Upper lobe of left lung (tissue), 6 donors: ENCODE results near the gene STIM2. TPM values are rescaled to one million over a fixed set of nuclear protein-coding genes. Genes with fewer than 3 reads are reported as not detected.

ENCODE experiments used
- ATAC-seq, 2 donors: fragments of 200-7000 bp; cut with Tn5 transposase; one replicate each; pipeline ENCODE4 v1.9.1; 2022; ENCODE audit warnings: mild to moderate bottlenecking in 2 of 2, moderate library complexity in 2 of 2; ENCODE audit not compliant: low FRiP score in 2 of 2
- DNase-seq, 2 donors: peaks; one replicate each; pipeline ENCODE4 v3.0.0-alpha.2; 2019 to 2020
- H3K27ac ChIP-seq, 4 donors: fragments of 200-600 bp; sonication (generic); one replicate each; pipeline ENCODE4 v1.5.1; 2016 to 2019
- H3K27me3 ChIP-seq, 4 donors: fragments of 200-600 bp; sonication (generic); one replicate each; pipeline ENCODE4 v1.5.1; 2017 to 2019
- H3K36me3 ChIP-seq, 4 donors: fragments of 200-600 bp; sonication (generic); one replicate each; pipeline ENCODE4 v1.5.1; 2016 to 2019
- H3K4me1 ChIP-seq, 4 donors: fragments of 200-600 bp; sonication (generic); one replicate each; pipeline ENCODE4 v1.5.1; 2018 to 2019
- H3K4me3 ChIP-seq, 4 donors: fragments of 200-600 bp; sonication (generic); one replicate each; pipeline ENCODE4 v1.5.1; 2017 to 2019; ENCODE audit warnings: mild to moderate bottlenecking in 2 of 4, moderate library complexity in 1 of 4
- H3K9me3 ChIP-seq, 4 donors: fragments of 200-600 bp; sonication (generic); one replicate each; pipeline ENCODE4 v1.5.1; 2018 to 2019
- EP300 ChIP-seq, 4 donors: sonication (generic); formaldehyde crosslinking; IDR thresholded peaks; one replicate each; pipeline ENCODE4 v1.5.1; 2017; ENCODE audit warnings: antibody characterized with exemption in 4 of 4, control low read depth in 2 of 4
- POLR2A ChIP-seq, 4 donors: fragments of 450-650 bp; IDR thresholded peaks; one replicate each; pipeline ENCODE4 v1.5.1; 2016 to 2017; ENCODE audit warnings: antibody characterized with exemption in 4 of 4, mild to moderate bottlenecking in 2 of 4
- POLR2AphosphoS5 ChIP-seq, 2 donors: sonication (generic); formaldehyde crosslinking; IDR thresholded peaks; one replicate each; pipeline ENCODE4 v1.5.1; 2017; ENCODE audit warnings: antibody characterized with exemption in 2 of 2
- WGBS, 2 donors: methylation state at CpG; one replicate each; pipeline ENCODE4 v1.1.5; 2017 to 2018; 5-methylcytosine and 5-hydroxymethylcytosine counted together
- total RNA-seq, 6 donors: library from RNA; depleted of rRNA in 4 of 6; stranded (reverse); fragments of >200 nt in 4 of 6; gene quantifications; one replicate each; pipeline versions ENCODE4 v1.1.0 to v1.2.1, GENCODE V29; 2016 to 2021
- TF ChIP-seq, protein P1 (sequence below), 6 experiments: fragments of 450-650 bp in 4 of 6; fragments of 200-600 bp in 2 of 6; sonication (generic) in 2 of 6; IDR thresholded peaks; one replicate each; pipeline ENCODE4 v1.5.1; 2016 to 2019; ENCODE audit warnings: antibody characterized with exemption in 6 of 6
- donor health status: DM: no; HTN: no; CAD: no; lungs with moderate emphysema.
- donor health status: DM: no; HTN: yes; CAD: no; lungs with severe emphysema.

STIM2 gene
- total RNA-seq, 6 donors from 2014 or later: 21.6 to 54.3 (median 37.8) TPM

GRCh38 chr4:26863512-26863911 lies 2.9 kb downstream of the STIM2 start:
- peak overlapping the region in 1 of 4 donors; percentile 96 for H3K27ac ChIP-seq
- TF ChIP-seq EP300 (IDR thresholded peaks at IDR 0.05): no peak
- no peak for TF ChIP-seq POLR2AphosphoS5 (IDR thresholded peaks at IDR 0.05)
- no peak for TF ChIP-seq POLR2A (IDR thresholded peaks at IDR 0.05)
- TF ChIP-seq, protein P1, sequence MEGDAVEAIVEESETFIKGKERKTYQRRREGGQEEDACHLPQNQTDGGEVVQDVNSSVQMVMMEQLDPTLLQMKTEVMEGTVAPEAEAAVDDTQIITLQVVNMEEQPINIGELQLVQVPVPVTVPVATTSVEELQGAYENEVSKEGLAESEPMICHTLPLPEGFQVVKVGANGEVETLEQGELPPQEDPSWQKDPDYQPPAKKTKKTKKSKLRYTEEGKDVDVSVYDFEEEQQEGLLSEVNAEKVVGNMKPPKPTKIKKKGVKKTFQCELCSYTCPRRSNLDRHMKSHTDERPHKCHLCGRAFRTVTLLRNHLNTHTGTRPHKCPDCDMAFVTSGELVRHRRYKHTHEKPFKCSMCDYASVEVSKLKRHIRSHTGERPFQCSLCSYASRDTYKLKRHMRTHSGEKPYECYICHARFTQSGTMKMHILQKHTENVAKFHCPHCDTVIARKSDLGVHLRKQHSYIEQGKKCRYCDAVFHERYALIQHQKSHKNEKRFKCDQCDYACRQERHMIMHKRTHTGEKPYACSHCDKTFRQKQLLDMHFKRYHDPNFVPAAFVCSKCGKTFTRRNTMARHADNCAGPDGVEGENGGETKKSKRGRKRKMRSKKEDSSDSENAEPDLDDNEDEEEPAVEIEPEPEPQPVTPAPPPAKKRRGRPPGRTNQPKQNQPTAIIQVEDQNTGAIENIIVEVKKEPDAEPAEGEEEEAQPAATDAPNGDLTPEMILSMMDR (IDR thresholded peaks at IDR 0.05): no peak
- ATAC-seq (no peak), DNase-seq (no peak)
- H3K36me3 ChIP-seq: no peaks in the 10 kb centered on the region
- no peaks in the 10 kb centered on the region for H3K9me3 ChIP-seq
- WGBS, 2 donors: 56 to 62% methylated on average over 5 of the region's 5 CpGs
- peak overlapping the region in 1 of 4 donors; percentile 94 for H3K4me3 ChIP-seq
- H3K4me1 ChIP-seq: peaks cover 36 to 60% (median 47%) of the 10 kb centered on the region in 4 donors
- H3K27me3 ChIP-seq: no peaks in the 10 kb centered on the region

GRCh38 chr4:26864899-26865298 lies 4.3 kb downstream of the STIM2 start:
- H3K27me3 ChIP-seq: no peaks in the 10 kb centered on the region
- H3K4me1 ChIP-seq: peaks cover 22 to 47% (median 37%) of the 10 kb centered on the region in 4 donors
- TF ChIP-seq POLR2A (IDR thresholded peaks at IDR 0.05) (no peak), EP300 (IDR thresholded peaks at IDR 0.05) (no peak), POLR2AphosphoS5 (IDR thresholded peaks at IDR 0.05) (no peak)
- TF ChIP-seq, protein P1 (IDR thresholded peaks at IDR 0.05): no peak
- 45 to 49% methylated on average over 3 of the region's 3 CpGs for WGBS, 2 donors
- no peak overlapping the region for H3K4me3 ChIP-seq
- ATAC-seq: no peak
- H3K9me3 ChIP-seq: no peaks in the 10 kb centered on the region
- no peak for DNase-seq
- H3K27ac ChIP-seq: peak overlapping the region in 3 of 4 donors; percentile 7 to 44 (median 8)
- no peaks in the 10 kb centered on the region for H3K36me3 ChIP-seq

DNA sequence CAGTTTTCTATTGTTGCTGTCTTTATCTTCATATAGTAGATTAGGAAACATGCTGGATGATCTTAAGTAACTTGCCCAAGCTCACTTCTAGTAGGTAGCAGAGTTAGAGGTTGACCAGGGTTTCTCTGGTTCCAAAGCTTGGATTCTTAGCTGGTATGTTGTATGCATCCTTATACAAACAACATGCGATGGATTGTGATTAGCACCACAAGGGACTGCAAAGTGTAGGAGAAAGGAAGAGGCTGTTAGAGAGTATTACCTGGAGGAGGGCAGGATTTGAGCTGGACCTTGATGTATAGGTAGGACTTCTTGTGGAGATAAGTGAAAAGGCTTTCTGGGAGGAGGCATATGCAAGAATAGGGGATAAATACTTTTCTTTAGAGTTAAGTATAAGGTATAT lies 5.6 kb downstream of the STIM2 start:
- H3K27ac ChIP-seq: peak overlapping the region in 1 of 4 donors; percentile 44
- no peaks in the 10 kb centered on the region for H3K27me3 ChIP-seq
- peaks cover 21 to 46% (median 38%) of the 10 kb centered on the region in 4 donors for H3K4me1 ChIP-seq

GRCh38 chr4:26866781-26867180 lies 6.1 kb downstream of the STIM2 start:
- Histone ChIP-seq H3K4me3 (no peak overlapping the region), H3K27me3 (no peaks in the 10 kb centered on the region), H3K27ac (peak overlapping the region in 1 of 4 donors; percentile 44), H3K36me3 (no peaks in the 10 kb centered on the region), H3K4me1 (peaks cover 21 to 51% (median 38%) of the 10 kb centered on the region in 4 donors), H3K9me3 (no peaks in the 10 kb centered on the region)
- 81 to 84% methylated on average over 2 of the region's 2 CpGs for WGBS, 2 donors
- DNase-seq: no peak
- no peak for TF ChIP-seq POLR2A (IDR thresholded peaks at IDR 0.05)
- no peak for TF ChIP-seq EP300 (IDR thresholded peaks at IDR 0.05)
- TF ChIP-seq, protein P1 (IDR thresholded peaks at IDR 0.05): no peak
- TF ChIP-seq POLR2AphosphoS5 (IDR thresholded peaks at IDR 0.05): no peak
- ATAC-seq: no peak

More for the DNA sequence above, 5.6 kb downstream of the STIM2 start:
- Histone ChIP-seq H3K9me3 (no peaks in the 10 kb centered on the region), H3K36me3 (no peaks in the 10 kb centered on the region), H3K4me3 (no peak overlapping the region)
- DNase-seq: no peak
- ATAC-seq: no peak
- no peak for TF ChIP-seq POLR2A (IDR thresholded peaks at IDR 0.05)
- no peak for TF ChIP-seq EP300 (IDR thresholded peaks at IDR 0.05)
- TF ChIP-seq, protein P1 (IDR thresholded peaks at IDR 0.05): no peak
- TF ChIP-seq POLR2AphosphoS5 (IDR thresholded peaks at IDR 0.05): no peak
- WGBS, 2 donors: 95 to 96% methylated on average over 1 of the region's 1 CpG
